ENCODE data around the gene LIG1.
A peak's percentile ranks its signal among the peaks of the same experiment; 100 is the strongest.

Gene LIG1

DNA sequence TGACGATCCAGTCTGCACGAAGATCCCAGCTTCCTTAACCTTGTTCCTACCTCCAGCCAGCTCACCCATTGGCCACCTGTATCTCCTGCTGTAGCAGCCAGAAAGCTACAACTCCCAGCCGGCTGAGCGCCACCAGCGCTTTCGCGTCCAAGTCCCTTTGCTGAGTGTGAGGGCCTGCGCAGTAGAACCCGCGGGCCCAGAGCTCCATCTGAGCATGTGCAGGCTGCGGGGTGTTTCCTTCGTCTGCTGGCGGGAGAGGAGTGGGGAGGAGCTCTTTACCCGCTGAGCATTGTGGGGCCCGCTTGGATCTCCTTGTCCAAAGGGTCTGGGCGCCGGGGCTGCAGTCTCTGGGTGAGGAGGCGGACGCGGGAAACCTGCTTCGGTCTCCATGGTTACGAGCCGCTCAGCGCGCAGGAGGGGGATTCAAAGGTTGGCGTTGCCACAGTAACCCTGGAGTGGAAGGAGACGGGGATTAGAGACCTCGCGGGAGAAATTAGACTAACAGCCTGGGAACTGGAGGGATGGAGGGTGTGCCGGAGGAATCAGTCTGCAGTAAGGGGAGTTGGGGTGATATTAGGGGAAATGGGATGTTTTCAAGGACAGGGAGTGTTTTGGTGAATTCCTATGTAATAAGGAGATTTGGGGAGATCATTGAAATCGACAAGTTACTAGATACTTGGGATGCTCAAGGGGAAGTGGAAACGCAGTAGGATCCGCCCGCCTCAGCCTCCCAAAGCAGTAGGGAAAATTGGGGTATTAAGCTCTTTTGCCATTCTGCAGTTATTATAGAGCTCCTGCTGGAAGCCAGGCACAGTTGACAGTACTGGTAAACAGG is 33.9 kb upstream of the LIG1 start:
- TF ChIP-seq, protein P1, sequence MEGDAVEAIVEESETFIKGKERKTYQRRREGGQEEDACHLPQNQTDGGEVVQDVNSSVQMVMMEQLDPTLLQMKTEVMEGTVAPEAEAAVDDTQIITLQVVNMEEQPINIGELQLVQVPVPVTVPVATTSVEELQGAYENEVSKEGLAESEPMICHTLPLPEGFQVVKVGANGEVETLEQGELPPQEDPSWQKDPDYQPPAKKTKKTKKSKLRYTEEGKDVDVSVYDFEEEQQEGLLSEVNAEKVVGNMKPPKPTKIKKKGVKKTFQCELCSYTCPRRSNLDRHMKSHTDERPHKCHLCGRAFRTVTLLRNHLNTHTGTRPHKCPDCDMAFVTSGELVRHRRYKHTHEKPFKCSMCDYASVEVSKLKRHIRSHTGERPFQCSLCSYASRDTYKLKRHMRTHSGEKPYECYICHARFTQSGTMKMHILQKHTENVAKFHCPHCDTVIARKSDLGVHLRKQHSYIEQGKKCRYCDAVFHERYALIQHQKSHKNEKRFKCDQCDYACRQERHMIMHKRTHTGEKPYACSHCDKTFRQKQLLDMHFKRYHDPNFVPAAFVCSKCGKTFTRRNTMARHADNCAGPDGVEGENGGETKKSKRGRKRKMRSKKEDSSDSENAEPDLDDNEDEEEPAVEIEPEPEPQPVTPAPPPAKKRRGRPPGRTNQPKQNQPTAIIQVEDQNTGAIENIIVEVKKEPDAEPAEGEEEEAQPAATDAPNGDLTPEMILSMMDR (IDR thresholded peaks at IDR 0.05; ENCODE audit: low read depth, low read length): no peak
- DNase-seq (ENCODE audit: low read depth in 2 of 2): peak; percentile 94 to 96
- peak overlapping the region; percentile 70 to 87 for H3K4me3 ChIP-seq (replicated peaks in 1 of 2; ENCODE audit: low read depth in 2 of 2, low read length in 2 of 2)

DNA sequence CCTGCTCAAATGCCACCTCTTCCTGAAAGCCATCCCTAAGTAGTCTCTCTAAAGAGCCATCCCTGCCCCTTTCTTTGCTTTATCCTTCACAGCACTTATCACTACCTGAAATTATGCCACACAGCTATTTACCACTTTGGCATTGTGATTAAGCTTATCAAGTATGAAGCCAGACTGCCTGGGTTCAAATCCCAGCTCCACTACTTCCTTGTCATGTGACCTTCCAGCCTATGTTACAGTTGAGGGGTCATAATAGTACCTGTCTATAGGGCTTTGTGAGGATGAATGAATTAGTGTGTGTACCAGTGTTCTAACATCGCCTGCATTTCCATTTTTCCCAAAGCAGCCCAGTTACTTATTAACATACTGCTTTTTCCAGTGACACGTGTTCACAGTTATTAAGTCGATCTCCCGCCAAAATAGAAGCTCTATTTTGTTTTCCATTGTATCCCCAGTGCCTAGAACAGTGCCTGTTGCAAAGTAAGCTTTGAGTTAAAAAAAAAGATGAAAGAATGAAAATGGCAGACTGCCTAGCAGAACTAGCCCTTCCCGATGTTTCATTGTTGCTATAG is 33.2 kb upstream of the LIG1 start:
- no peak for DNase-seq (ENCODE audit: low read depth in 2 of 2)
- peak overlapping the region; percentile 70 to 87 for H3K4me3 ChIP-seq (replicated peaks in 1 of 2; ENCODE audit: low read depth in 2 of 2, low read length in 2 of 2)
- TF ChIP-seq, protein P1 (IDR thresholded peaks at IDR 0.05; ENCODE audit: low read depth, low read length): no peak

DNA sequence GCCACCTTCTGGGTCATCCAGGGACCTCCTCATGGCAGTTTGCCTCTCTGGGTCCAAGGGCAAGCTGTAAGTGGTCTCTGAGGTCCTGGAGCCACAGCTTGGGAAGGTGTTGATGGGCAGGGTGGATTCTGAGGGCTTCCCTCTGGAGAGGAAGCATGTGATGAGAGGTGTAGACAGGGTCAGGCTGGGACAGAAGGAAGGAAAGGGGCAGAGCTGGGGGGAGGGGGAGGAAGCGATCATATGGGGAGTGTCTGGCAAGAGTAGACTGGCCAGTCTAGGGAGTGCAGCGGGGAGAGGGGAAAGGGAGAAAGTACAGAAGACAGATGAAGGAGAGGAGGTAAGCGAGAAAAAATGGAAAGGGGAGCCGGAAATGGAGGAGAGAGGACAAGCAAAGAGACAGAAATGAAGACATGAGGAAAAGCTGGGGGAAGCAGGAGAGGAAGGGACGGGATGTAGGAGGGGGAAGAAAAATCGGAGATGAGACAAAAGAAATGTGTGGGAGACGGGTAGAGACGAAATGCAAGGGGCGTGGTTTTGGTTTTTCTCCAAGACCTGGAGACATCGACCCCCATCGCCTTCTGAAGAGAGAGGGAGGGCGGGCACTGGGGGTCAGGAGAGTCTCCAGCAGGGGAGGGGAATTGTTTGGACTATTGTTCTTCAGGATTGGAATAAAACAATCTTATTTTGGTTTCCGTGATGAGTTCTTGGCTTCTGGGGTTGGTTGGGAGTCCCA is 27.0 kb upstream of the LIG1 start:
- TF ChIP-seq, protein P1 (IDR thresholded peaks at IDR 0.05; ENCODE audit: low read depth, low read length): no peak
- DNase-seq (ENCODE audit: low read depth in 2 of 2): peak; percentile 21 to 79
- H3K4me3 ChIP-seq (replicated peaks in 1 of 2; ENCODE audit: low read depth in 2 of 2, low read length in 2 of 2): peak overlapping the region; percentile 4 to 10

DNA sequence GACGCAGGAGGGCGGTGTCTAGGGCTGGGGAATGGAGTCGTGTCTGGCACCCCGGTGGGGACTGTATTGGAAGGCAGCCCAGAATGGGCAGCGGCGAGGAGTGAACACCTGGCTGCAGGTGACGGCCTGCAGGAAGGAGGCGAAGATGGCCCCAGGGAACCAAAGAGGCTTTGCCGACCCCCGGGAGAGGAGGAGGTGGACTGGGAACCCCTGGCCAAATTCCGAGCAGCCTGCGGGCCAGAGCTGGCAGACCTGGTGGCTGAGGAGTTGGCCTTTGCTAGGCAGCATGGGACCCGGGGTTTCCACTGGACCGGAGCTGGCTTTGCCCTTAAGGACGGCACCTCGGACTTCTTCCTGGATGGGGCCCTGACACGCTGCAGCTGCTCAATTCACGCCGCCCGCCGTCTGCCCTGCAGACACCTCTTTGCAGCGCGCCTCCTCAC is 26.2 kb upstream of the LIG1 start:
- TF ChIP-seq, protein P1 (IDR thresholded peaks at IDR 0.05; ENCODE audit: low read depth, low read length): no peak
- DNase-seq (ENCODE audit: low read depth in 2 of 2): peak in 1 of 2 donors; percentile 34
- no peak overlapping the region for H3K4me3 ChIP-seq (replicated peaks in 1 of 2; ENCODE audit: low read depth in 2 of 2, low read length in 2 of 2)

DNA sequence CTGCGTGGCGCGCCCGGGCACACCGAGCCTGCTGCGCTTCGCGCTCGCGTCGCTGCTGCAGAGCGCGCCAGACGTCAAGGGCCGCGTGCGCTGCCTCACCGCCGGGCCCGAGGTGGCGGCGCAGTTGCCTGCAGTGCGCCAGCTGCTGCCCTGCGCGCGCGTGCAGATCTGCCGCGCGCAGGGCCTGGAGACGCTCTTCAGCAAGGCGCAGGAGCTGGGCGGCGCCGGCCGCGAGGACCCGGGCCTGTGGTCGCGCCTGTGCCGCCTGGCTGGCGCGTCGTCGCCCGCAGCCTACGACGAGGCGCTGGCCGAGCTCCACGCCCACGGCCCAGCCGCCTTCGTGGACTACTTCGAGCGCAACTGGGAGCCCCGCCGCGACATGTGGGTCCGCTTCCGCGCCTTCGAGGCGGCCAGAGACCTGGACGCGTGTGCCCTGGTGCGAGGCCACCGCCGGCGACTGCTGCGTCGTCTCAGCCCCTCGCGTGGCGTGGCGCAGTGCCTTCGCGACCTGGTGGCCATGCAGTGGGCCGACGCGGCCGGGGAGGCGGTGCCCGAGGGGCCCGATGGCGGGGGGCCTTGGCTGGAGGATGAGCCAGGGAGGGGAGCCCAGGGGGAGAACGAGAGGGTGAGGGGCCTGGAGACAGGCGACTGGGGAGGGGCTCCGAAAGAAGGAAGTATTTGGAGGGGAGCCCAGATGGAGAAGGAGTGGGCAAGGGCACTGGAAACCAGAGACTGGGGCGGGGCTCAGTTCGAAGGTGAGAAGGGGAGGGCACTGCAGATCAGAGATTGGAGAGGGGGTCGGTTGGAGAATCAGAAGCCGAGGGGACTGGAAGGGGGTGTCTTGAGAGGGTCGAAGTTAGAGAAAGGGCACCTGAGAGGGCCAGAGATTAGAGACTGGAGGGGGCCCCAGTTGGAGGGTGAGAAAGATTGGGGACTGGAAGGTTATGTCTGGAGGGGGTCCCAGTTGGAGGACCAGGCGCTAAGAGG is 25.0 kb upstream of the LIG1 start:
- no peak for DNase-seq (ENCODE audit: low read depth in 2 of 2)
- no peak overlapping the region for H3K4me3 ChIP-seq (replicated peaks in 1 of 2; ENCODE audit: low read depth in 2 of 2, low read length in 2 of 2)
- TF ChIP-seq, protein P1 (IDR thresholded peaks at IDR 0.05; ENCODE audit: low read depth, low read length): no peak
